DMS 273 (cell line): ENCODE results near the gene GNG12.

Source experiments
- DNase-seq: peaks from one replicate; lab custom pipeline; 2025; ENCODE audit not compliant: unreplicated experiment; lab: John Stamatoyannopoulos, UW

Gene GNG12

DNA sequence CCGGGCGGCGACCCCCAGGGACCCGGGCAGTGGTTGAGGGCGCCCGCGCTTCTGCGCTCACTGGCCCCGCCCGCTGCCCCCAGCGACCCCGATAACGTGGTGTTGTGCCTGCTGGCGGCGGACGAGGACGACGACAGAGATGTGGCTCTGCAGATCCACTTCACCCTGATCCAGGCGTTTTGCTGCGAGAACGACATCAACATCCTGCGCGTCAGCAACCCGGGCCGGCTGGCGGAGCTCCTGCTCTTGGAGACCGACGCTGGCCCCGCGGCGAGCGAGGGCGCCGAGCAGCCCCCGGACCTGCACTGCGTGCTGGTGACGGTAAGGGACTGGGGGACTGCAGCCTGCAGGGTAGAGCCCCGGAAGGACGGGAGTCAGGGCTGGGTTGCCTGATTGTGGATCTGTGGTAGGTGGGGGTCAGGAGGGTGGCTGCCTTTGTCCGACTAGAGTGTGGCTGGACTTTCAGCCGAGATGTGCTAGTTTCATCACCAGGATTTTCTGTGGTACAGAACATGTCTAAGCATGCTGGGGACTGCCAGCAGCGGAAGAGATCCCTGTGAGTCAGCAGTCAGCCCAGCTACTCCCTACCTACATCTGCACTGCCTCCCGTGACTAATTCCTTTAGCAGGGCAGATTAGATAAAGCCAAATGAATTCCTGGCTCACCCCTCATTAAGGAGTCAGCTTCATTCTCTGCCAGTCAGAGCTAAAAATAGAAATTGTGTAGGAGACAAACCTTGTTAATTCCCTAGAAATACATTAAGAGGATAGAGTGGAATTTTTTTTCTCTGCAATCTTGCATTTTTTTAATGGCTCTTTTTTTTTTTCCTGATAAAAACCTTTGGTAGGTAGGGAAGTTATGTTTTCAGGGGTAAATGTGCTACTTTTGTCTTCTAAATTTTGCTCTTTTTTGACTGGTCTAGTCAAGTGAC lies 146.7 kb downstream of the GNG12 start:
- DNase-seq = peak; percentile 93

DNA sequence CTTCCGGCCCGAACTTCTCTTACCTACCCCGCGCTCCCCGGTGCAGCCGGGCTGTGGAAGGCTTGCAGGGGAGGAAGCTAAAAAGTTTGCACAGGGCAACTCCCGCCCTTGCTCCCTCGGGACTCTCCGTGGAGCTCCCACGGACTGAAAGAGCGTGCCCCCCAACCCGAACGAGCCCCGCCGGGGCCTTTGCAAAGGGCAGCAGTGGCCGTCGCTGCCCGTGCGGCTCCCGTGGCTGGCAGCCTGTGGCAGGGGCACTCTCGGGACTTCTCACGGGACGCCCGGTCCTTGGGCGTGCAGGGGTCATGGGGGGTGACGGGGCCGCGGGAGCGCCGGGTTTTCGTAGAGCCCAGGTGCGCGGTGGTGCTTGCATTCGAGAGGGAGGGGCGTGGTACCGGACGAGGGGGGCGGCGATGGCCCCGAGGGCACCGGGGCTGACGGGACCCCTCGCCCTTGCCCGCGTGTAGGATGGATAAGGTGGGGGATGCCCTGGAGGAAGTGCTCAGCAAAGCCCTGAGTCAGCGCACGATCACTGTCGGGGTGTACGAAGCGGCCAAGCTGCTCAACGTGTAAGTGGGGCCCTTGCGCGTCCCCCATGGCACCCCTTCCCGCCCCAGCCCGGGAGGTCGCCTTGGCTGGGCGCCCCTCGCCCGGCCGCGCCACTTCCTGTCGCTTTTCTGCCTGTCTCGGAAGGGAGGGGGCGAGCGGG lies 147.6 kb downstream of the GNG12 start:
- DNase-seq = peak; percentile 68

DNA sequence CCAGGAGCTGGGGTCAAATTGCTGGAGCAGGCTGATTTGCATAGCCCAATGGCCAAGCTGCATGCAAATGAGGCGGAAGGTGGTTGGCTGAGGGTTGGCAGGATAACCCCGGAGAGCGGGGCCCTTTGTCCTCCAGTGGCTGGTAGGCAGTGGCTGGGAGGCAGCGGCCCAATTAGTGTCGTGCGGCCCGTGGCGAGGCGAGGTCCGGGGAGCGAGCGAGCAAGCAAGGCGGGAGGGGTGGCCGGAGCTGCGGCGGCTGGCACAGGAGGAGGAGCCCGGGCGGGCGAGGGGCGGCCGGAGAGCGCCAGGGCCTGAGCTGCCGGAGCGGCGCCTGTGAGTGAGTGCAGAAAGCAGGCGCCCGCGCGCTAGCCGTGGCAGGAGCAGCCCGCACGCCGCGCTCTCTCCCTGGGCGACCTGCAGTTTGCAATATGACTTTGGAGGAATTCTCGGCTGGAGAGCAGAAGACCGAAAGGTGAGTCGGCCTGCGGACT lies 148.2 kb downstream of the GNG12 start, which contains the start of gene GADD45A:
Gene GADD45A (plus strand): TSS at position 135 of the 491 bp plus-strand sequence. CDS start 294 bp downstream, at position 429.
- peak; percentile 99 for DNase-seq

DNA sequence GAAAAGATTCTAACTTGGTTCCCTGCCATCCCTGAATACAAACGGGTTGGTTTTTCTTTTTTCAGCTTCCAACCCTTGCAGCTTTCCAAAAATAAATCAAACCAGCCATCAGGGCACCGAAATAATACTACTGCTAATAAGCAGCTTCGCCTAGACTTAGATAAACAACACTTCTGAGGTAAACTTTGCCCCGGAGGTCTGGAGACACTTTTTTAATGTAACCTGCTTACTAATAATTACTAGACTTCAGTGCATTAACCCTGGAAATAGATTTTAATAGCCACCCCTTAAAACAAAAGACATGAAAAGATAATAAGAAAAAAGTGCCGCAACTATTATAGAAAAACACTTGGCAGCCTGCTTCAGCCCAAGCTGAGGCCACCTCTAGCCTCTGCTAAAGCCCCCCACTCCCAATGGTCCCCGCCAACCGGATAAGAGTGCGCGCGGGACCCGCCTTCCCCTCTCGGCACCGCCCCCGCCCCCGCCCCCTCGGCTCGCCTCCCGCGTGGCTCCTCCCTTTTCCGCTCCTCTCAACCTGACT lies 148.7 kb downstream of the GNG12 start:
- DNase-seq = no peak

DNA sequence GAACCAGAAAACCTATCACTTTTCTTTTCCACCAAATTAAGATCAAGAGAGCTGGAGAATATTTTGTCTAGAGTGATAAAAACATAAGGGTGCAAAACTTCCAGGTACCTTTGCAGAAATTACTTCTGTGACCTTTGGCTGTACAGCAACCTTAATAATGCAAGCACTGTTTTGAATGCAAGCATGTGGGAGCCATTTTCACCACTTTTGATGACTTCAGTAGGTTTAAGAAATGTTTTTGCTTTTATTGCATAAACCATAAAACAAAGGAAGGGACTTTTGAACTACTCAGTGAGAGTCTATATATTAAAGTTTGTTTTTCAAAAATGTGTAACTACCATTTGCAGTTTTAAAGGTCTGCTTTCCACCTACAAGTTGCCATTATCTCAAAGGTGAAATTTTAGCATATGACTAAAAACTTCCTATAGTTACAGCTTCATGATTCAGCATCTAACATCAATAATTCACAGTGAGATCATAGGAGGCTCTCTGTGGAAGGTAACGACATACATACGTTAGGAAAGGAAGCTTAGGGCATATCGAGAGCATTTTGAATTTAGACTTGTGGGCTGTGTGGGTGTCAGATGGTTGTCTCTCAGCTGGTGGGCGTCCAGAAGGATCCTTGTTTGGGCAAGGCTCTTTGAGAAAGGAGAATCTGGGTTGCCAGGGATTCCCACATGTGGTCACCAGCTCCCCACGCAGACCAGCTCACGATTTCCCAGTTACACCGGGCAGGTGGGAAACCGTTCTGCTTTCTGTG lies 149.3 kb downstream of the GNG12 start:
- peak; percentile 70 for DNase-seq

DNA sequence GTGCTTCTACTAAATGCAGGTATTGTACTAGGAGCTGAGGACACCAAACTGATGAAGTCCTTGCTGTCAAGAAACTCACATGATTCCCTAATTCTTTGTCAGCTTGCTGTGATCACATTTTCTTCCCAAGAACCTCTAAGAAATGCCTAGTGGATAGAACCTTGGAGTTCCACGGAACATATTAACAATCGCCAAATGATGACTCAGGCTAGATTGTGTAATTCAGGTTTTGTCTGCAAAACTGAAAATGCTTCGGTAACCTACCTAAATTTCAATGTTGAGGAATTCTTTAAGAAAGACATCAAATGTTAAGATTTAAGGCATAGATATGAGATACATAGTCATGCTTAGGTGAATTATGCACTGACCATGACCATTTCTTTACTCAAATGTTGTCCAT lies 150.0 kb downstream of the GNG12 start:
- no peak for DNase-seq

DNA sequence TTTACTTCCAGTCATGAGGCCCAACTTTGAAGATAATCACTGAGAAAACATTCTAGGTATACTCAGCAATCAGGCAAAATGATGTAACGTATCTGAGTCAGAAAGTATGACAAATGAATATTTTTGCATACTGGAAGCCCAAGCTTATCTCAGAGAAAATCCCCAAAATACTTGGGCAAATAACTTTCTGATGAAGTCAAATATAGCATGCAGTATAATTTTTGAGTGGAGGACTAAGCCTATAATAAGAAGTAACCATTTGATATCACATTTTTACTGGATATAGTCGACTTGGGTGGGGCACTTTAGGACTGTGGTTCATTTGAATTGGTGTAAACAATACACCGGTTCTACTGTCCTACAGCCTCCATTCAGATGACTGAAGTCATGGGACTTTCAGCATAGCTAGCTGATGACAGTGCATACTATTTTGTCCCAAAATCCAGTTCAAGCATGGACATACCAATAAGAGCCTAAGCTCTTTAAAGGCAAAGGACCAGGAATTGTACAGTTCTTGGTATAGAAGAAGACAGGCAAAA lies 150.5 kb downstream of the GNG12 start:
- peak; percentile 11 for DNase-seq

DNA sequence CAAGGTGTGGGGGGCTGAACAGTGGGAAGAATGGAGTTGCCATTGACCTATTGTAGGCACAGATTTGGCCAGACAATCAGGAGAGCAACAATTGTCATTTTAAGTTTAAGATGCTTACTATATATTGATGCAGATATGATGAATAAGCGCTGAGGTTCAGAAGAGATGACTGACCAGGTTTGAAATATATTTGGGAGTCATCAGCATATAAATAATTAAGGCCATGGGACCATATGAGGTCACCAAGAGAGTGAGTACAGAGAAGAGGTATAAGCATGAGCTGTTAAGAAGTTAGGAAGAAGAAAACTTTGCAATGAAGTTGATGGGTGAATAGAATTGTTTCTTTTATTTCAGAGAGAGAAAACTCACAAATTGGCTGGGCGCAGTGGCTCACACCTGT lies 152.8 kb downstream of the GNG12 start:
- DNase-seq = no peak

DNA sequence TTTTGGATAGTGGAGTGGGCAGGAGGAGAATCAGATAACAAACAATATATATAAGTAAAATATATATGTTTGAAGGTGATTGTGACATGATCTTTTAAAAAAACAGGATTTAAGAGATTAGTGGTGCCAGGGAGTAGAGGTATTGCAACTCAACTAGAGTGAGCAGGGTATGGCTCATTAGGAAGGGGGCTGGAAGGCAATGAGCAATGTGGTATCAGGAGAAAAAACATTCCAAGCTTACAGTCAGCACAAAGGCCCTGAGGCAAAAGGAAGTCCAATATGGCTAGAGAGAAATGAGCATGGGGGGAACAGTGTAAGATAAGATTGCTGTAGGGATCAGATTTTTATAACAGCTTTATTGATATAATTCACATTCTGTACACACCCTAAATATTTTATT lies 153.6 kb downstream of the GNG12 start:
- no peak for DNase-seq

DNA sequence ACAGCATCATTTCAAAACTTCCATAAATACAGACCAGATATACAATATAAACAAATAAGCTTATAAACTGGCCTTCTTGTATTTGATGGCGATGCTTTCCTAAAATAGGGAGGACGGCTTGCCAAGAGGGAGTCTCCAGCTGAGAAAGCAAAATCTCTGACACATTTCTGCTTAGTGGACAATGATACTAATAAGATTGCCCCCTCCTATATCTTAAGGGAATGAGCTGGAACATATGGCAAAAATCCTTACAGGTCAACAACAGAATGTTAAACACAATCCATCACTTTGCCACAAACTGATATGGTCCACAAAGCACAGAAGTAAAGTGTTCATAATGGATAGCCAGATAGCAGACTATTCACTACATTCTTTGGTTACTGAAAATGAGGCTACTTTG lies 155.3 kb downstream of the GNG12 start:
- DNase-seq = peak; percentile 34

DNA sequence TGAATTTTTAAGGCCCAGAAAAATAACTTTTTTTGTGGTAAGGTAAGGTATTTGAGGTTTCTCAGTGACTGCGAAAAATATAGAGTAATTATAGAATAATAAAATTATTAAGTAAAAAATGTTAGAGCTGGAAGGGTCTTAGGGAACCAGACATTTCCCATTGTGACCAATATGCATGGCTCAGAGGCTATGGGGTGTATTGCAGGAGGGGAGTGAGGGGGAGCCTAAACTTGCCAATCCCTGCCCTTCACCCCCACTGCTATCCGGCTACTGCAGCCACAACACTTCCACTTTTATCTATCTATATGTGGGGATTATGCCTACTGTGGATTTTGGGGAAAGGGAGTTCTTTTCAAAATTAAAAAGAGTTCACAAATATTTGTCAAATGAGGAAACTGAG lies 155.9 kb downstream of the GNG12 start:
- DNase-seq = peak; percentile 55

DNA sequence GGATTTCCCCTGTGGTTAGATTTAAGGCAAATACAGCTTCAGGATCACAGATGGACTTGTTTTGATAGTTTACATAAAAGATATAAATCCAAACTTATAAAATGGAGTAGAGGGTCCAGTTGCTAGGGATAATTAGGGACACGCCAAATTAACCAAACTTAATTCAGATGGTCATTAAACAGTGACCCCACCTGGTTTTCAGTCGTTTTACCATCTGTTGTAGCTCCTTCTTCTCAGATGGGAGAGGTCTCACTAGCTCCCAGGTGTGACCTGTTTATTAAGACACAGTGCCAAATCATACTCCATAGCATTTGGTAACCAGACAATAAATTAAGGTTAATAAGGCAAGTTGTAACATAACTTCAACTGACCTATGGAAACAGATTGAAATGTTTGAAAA lies 156.3 kb downstream of the GNG12 start:
- DNase-seq = peak; percentile 78

DNA sequence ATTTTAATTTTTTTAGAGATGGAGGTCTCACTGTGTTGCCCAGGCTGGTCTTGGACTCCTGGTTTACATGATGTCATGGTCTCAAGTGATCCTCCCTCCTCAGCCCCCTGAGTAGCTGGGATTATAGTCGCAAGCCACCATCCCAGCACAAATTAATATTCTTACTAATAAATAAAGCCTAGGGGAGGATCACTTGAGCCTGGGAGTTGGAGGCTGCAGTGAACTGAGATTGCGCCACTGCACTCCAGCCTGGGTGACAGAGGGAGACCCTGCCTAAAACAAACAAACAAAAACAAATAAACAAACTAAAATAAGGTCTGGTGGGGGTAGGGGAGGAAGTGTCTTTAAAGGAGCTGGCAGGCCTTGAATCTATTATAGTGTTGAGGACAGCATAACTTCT lies 157.0 kb downstream of the GNG12 start:
- peak; percentile 40 for DNase-seq

DNA sequence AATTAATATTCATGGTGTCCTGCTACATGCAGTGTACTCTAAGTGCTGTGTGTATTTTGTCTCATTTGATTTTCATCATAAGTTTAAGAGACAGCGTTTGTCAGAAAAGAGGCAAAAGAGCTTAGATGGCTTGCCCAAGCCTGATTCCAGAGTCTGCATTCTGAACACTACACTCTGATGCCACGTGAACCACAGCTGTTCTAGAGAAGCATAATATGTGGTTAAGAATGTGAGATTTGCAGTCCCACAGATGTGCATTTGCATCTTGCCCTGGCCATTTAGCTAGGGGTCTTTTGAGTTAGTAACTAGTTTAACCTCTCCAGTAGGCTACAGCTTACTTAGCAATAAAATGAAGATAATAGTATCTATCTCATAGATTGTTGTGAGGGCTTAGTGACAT lies 157.5 kb downstream of the GNG12 start:
- DNase-seq = peak; percentile 85

DNA sequence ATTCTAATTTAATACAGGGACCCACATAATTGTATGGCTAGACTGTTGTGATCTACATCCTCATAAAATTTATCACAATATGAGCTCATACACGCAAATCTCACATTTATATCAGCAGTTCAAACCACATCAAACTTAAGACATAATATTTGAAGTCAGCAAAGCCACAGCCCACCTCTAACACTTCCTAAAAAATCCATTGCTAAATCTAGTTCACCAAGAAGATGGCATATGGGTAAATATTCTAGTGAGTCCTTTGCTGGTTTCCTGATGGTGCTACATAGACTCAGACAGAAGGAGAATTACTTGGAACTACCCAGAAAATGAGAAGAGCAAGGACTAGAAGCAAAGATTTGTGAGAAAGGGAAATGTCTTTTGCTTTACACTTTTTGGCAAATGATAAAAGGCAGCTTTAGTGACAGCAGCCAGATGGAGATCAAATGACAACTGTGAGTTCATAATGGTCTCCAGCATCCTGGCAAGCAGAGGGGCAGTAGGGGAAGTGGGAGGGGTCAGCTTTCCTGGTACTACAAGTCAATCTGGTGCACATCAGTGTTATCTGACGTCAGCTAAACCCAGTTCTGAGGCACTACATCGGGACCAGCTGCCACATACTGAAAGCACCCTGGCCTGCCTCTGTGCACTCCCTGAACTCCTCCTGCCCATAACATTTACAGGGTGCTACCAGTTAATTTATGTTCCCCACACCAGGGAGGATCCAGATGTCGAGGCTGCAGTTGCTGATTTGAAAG lies 158.8 kb downstream of the GNG12 start:
- peak; percentile 98 for DNase-seq

DNA sequence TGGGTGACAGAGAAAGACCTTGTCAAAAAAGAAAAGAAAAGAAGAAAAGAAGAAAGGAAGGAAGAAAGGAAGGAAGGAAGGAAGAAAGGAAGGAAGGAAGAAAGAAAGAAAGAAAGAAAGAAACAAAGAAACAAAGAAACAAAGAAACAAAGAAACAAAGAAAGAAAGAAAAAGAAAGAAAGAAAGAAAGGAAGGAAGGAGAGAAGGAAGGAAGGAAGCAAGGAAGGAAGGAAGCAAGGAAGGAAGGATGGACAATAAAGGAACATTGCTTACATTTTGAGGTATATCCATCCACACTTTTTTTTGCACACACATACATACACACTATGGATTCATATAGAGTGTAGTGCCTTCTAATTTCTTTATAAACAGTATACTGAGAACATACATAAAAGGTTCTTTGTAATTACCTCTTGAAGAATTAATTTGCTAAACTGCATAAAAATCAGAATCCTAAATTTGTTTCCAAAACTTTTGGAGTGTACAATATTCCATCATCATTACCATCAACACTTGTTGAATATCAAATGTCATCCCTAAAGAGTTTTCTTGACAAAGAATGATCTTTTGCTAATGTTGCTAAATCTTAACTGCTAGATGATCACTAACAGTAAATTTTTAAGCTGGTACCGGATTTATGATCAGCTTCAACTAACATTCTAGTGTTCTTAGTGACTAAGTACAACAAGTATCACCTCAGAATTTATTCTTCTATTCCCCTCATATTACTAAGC lies 159.6 kb downstream of the GNG12 start:
- no peak for DNase-seq

DNA sequence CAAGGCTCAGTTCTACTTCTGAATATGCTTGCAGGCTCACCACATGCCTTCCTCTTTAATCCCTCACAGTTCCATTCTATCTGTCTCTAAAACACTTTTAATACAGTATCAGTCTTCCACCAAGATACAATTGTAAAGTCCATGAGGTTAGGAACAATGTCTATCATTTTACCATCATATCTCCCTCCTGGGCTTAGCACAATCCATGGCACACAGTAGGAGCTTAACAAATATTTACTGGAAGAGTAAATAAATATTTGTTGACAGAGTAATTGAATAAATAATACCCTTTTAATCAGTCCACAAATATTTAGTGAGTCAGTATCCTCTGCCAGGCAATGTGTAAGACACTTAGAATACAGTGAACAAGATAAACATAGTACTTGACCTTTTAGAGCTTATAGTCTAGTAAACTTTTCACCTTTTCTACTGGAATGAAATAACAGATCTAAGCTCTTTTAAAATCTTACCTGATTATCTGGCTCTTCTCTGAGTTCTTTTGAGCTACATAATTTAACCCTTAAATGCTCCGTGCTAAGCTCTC lies 160.9 kb downstream of the GNG12 start:
- no peak for DNase-seq

DNA sequence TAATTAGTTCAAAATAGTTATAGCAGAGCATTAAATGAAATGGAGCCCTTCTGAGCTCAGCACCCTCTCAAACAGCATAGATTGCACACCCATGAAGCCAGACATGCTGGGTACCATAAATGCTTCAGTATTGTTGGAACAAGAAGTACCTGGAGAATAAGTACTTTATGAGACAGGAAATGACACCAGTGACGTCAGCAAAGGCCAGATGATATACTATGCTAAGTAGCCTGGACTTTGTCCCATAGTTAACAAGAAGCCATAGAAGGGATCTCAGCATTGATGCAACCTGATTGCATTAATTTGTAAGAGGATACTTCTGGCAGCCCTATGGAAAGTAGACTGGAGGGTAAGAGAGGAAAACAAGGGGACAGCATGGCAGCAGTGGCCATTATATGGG lies 164.6 kb downstream of the GNG12 start:
- DNase-seq = peak; percentile 13

DNA sequence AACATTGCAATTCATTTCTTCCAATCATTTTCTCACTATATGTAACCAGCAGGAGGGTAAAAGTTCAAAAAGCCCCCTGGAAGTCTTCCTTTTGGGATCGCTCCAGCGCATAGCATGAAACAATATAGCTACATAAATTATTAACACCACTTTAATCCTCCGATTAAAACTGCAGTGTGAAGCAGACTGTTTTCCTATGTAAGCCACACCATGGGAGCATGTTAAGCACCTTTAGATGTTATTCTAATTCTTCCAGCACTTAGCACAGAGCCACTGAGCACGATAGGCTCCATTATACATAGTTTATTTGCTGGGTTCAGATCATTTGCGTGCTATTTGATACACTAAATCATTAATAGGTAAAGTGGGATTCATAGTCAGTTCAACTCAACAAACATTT lies 166.6 kb downstream of the GNG12 start:
- no peak for DNase-seq
